GM15510 (cell line): Measurements from ENCODE around the gene SCG3.

Experiments used
- POLR2A ChIP-seq: IDR thresholded peaks from 3 replicates; pipeline ENCODE4 v1.6.1; 2011; ENCODE audit warnings: borderline replicate concordance; ENCODE audit not compliant: insufficient read length; ENCODE audit errors: extremely low read depth

SCG3 gene

DNA sequence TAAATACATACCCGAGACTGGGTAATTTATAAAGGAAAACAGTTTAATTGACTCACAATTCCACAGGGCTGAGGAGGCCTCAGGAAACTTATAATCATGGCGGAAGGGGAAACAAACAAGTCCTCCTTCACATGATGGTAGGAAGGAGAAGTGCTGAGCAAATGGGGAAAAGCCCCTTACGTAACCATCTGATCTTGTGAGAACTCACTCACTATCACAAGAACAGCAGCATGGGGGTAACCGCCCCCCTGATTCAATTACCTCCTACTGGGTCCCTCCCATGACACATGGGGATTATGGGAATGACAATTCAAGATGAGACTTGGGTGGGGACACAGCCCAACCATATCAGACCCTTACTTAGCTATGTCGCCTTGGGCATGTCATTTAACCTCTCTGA lies 27.7 kb downstream of the SCG3 start:
- no peak for TF ChIP-seq POLR2A

DNA sequence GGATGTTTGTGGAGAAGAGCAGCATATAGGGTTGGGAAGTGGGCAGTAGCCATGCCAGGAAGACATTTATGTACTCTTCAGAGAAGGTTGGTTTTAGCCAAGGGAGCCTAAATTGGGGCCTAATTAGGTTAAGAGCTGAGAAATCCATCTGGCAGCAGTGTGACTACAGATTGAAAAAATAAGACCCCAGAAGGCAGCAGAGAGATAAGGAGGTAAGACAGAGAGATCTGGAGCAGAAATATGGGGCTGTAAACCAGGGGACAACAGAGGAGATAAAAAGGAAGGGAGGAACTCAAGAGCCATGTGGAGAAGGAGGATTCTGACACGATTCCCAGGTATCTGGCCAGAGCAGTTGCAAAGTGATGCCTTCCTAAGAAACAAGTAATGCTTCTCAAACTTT lies 32.9 kb downstream of the SCG3 start:
- no peak for TF ChIP-seq POLR2A

- no peak for TF ChIP-seq POLR2A
These were observed 33.6 kb downstream of the SCG3 start for GRCh38 chr15:51714911-51715310.

DNA sequence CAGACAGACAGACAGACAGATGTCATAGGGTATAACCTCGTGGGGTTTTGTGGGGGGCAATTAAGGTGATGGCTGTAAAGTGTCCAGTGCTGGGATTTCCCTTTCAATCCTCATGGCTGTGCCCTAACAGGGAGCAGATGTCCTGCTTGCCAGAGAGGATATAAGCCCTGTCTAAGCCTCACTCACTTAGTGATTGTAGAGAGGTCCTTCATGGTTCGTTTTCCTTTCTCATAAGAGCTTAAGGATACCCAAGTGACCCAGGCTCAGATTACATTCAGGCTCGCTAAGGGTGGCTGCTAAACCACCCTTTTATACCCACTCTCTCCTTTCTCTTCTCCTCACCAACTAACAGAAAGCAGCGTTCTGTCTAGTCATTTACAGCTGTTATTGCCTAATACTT lies 36.9 kb downstream of the SCG3 start:
- no peak for TF ChIP-seq POLR2A

DNA sequence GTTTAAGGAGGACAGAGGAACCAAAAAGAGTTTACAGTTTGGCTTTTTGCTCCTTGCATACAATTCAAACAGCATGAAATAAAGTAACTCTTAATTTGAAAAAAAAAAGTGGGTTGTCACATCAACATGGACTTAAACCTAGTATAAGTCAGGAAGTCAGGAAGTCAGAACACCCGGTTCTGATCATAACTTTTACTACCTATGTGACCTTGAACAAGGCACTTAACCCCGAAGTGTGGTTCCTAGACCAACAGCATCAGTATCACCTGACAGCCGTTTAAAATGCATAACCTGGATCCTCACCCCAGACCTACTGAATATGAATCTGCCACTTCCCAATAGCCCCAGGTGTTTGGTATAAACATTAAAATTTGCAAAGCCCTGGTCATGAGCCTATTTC lies 37.4 kb downstream of the SCG3 start:
- TF ChIP-seq POLR2A = no peak

DNA sequence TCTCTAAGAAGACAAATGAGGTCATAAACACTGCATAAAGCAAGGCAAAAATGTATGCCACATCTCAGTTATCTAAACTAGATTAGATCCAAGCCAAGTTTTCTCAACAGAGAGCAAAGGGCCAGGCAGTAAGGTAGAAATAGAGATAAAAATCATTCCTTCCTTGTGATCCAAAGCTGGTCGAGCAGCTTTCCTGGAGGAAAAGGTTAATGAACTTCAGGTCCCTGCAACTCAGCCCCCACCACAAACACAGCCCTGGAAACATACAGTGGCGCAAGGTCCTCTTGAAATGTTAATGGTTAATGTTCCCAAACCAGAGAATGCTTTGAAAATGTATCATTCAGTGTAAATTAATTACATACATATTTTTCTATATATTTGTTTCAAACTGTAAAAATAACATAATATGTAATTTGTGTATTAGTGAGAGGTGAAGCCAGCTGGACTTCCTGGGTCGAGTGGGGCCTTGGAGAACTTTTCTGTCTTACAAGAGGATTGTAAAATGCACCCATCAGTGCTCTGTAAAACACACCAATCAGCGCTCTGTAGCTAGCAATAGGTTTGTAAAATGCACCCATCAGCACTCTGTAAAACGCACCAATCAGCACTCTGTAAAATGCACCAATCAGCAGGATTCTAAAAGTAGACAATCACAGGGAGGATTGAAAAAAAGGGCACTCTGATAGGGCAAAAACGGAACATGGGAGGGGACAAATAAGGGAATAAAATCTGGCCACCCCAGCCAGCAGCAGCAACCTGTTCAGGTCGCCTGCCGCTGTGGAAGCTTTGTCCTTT lies 39.1 kb downstream of the SCG3 start:
- TF ChIP-seq POLR2A = no peak

DNA sequence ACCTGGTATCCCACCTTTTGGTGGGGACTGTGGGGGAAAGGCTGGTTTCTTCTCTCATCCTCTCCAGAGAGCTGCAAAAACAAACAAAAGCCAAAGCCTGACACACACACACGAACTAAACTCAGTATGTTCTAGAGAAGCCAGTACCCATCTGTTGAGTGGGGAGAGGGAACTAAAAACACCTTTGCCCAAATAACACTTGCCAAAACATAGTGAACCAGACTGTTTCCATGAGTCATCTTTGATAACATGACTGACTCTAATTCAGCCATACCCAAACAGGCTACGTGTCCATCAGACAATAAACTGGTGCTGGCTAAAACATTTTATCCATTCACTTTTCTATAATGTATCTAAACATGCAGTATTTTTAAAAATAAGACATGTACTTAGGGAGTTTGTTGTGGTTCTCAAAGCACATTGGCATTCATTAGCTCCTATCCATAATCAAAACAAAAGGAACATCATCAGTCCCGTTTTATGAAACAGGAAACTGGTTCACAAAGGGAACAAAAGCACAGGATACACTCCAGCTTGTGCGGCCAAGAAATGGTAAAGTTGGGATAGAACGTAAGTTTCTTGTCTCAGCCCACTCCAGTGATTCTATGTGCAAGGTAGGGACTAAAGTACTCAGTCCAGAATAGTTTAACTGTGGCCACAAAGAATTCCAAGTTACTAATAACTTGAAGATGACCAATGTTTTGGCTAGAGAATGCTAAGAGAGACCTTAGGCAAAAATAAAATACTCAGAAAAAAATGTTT lies 40.1 kb downstream of the SCG3 start:
- TF ChIP-seq POLR2A = no peak

DNA sequence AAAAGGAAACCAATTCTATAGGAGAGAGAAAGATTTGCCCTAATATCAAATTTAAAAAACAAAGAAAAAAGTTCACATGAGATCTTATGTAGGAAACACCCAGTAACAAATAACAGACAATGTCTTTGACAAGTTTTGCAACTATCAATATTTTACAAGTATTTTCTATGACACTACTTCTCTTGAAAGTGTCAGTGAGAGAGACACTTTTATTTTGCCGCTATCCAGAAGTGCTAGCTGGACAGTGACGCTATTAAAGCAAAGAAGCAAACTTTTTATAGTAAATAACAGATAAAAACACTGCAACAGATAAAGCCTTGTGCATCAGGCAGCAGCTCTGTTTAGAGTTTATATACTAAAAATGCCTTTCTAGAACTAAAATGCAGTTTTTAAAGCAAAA lies 42.9 kb downstream of the SCG3 start:
- TF ChIP-seq POLR2A = no peak

DNA sequence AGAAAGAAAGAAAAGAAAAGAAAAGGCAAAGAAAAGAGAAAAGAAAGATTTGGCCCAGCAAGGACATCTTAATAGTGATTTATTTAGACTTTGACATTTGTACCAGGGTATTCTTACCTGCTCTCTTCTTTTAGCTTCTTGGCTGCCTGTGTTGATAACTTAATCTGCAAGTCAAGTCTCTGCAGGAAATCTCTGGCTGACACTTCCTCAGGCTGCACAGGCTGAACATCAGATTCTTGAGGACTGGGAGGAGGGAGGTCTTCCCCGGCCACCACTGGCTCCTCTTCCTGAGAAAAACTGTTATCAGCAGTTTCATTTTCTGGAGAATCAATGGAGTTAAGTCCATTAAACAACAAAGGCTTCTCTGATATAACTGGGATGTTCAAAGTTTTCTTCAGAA lies 43.4 kb downstream of the SCG3 start:
- no peak for TF ChIP-seq POLR2A

- TF ChIP-seq POLR2A = no peak
These were observed 45.2 kb downstream of the SCG3 start for GRCh38 chr15:51726302-51727073.

GRCh38 chr15:51727141-51727897 lies 46.0 kb downstream of the SCG3 start:
- no peak for TF ChIP-seq POLR2A

- TF ChIP-seq POLR2A = no peak
These were observed 50.4 kb downstream of the SCG3 start for GRCh38 chr15:51731549-51732267.

GRCh38 chr15:51732646-51733045 lies 51.3 kb downstream of the SCG3 start:
- TF ChIP-seq POLR2A = no peak

GRCh38 chr15:51735228-51736010 lies 54.1 kb downstream of the SCG3 start:
- no peak for TF ChIP-seq POLR2A

DNA sequence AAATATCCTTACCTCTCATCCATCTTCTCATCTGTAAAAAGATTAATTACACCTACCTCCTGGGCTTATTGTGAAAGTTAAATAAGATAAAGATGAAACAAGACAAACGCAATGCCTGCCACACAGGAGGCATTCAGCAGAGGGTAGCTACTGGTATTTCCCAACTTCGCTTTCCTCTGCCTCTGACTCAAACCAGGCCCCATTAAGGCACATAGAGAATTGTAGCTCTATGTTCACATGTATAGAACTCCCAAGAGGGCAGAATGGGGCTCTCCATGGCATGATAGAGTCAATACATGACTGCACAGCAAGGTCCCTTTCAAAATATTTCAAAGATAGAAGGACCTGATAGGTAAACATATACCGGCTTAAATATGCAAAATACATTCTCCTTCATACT lies 54.8 kb downstream of the SCG3 start:
- TF ChIP-seq POLR2A = no peak
